GM12891 (cell line): ENCODE measurements around the gene QRFPR.

Experiments
- POLR2A ChIP-seq: IDR thresholded peaks from 2 replicates; pipeline ENCODE4 v1.6.1; 2011; ENCODE audit warnings: low read depth, low read length, control low read depth
- POLR2AphosphoS5 ChIP-seq: IDR thresholded peaks from 2 replicates; pipeline ENCODE4 v1.6.1; 2011; ENCODE audit warnings: low read depth, low read length, control low read depth
- SPI1 ChIP-seq: IDR thresholded peaks from 2 replicates; pipeline ENCODE4 v1.6.1; 2011; ENCODE audit warnings: low read depth, low read length, control low read depth

DNA sequence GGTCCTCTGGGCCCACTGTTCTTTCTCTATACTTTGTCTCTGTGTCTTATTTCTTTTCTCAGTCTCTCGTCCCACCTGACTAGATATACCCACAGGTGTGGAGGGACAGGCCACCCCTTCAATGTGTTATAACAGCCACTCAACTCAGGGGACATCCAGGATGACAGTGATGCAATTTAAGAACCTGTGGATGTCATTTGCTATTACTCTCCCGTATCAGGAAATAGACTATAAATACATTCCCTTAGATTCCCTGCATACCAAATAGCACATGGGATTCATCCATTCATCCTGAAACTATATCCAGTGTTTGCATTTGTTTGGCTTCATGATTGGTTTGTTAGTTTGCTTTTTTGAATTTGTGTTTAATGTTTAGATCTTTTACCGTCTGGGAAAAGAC, 16.6 kb upstream of the QRFPR start:
- no peak for TF ChIP-seq POLR2A
- TF ChIP-seq POLR2AphosphoS5, result no peak
- no peak for TF ChIP-seq SPI1
